ENCODE results near the gene PRADC1.
A peak's percentile ranks its signal among the peaks of the same experiment; 100 is the strongest.

The PRADC1 gene

GRCh38 chr2:73235315-73236028, 2.4 kb upstream of the PRADC1 start:
- no peak for DNase-seq (ENCODE audit: low read depth in 3 of 3)

- DNase-seq (ENCODE audit: low read depth in 3 of 3) = peak; percentile 75 to 78 (median 78)
Observed at GRCh38 chr2:73233932-73234832, 1.1 kb upstream of the PRADC1 start, which contains the start of gene CCT7. Gene CCT7, plus strand, starts transcription at chr2:73234308. Its CDS starts 71 bp downstream, at chr2:73234379.

DNA sequence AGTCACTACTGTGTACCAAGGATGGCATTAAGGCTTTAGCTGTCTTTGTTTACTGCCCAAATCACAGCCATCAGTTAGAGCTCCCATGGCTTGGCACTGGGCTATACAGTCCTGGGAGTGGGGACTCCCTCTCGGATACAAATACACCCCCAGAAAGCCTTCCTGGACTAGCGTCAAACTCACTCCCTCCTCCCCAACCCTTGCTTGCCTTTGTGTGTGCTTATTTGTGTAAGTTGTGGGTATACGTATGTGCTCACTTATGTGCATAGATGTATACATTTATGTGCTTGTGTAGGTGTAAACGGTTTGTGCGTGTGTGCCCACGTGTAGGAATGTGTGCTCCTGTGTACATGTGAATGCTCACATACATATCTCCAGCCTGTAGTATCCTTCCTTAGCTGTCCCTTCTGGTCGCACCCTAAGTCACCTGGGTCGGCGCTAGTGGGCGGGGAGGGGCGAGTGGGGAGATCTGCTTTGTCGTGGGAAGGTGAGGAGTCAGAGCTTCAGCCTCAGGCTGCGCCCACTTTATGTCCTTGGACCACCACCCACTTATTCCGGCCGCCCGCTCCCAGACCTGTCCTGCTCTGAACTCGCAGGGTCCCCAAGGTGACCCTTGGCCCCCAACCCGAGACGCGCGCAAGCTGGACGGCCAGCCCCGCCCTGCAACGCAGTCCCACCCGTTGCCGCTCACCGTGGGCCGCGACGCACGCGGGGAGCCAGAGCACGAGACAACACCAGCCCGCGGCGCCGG, 461 bp downstream of the PRADC1 start:
- DNase-seq (ENCODE audit: low read depth in 3 of 3) = no peak

DNA sequence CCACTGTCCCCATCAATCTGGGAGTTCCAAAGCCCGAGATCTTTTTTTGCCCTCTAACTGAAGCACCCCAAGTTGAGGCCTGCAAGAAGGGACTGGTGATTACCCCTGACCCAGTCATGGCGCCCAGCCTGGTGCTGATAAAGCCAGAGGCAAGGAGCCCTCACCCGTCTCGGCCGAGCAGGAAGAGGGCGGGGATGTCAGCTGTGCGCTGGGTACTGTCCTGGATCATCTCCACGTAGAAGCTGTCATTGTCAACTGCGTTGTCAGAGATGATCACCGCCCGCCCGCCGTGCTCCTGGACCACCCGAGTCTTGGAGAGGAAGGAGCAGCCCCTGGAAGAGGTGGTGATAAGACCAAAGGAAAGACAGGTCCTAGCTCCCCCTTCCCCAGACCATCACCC, 4.4 kb downstream of the PRADC1 start:
- no peak for DNase-seq (ENCODE audit: low read depth in 3 of 3)

GRCh38 chr2:73227086-73227485, 6.0 kb downstream of the PRADC1 start:
- no peak for DNase-seq (ENCODE audit: low read depth in 3 of 3)

GRCh38 chr2:73225513-73226360, 7.3 kb downstream of the PRADC1 start:
- DNase-seq (ENCODE audit: low read depth in 3 of 3) = no peak

GRCh38 chr2:73223821-73224220, 9.2 kb downstream of the PRADC1 start:
- no peak for DNase-seq (ENCODE audit: low read depth in 3 of 3)

GRCh38 chr2:73218298-73218697, 14.7 kb downstream of the PRADC1 start:
- DNase-seq (ENCODE audit: low read depth in 3 of 3) = no peak

DNA sequence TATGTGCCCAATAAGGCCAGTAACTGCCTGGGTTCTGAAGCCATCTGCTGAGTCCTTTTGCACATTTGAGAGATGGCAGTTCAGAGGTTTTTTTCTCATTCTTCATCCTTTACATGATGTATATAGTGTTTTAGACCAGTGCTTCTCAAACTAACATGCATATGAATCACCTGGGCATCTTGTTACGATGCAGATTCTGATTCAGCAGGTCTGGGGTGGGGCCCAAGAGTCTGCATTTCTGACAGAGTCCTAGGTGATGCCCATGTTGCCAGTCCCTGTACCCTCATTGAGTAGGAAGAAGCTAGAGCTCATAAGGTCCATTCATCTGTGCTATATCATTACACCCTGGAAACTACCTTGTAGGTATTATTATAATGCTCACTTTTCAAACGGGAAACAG, 15.2 kb downstream of the PRADC1 start:
- no peak for DNase-seq (ENCODE audit: low read depth in 3 of 3)

DNA sequence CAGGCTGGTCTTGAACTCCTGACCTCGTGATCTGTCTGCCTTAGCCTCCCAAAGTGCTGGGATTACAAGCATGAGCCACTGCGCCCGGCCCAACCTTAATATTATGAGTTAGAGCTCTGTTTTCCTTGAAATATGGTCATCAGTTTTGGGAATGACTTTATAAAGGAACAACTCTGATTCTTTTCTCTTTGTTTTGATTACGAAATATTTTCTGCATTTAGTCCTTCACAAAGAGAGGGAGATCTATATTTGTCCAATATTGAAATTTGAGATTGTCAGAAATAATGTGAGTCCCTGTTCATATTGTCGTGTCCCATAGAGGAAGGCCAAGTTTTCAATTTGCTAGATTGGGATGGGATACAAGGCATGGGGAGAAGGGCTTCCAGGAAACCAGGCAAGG, 15.9 kb downstream of the PRADC1 start:
- no peak for DNase-seq (ENCODE audit: low read depth in 3 of 3)

DNA sequence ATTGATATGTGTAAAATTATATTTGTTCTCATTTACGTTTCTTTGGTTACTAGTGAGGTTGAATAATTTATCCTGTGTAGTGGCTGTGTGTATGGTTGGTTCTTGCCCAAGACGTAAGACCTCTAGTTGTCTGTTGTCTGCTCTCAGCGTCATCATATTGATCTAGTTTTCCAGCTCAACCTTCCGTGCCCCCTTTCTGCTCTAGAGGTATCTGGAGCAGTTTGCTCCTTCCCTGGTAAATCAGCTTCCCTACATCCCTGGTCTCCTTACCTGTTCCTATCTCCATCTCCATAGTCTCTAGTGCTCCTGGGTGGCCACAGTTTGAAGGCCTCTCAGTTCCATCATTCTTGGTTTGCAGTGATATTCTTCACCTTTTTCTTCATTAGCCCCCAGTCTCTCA, 17.8 kb downstream of the PRADC1 start:
- DNase-seq (ENCODE audit: low read depth in 3 of 3) = no peak

DNA sequence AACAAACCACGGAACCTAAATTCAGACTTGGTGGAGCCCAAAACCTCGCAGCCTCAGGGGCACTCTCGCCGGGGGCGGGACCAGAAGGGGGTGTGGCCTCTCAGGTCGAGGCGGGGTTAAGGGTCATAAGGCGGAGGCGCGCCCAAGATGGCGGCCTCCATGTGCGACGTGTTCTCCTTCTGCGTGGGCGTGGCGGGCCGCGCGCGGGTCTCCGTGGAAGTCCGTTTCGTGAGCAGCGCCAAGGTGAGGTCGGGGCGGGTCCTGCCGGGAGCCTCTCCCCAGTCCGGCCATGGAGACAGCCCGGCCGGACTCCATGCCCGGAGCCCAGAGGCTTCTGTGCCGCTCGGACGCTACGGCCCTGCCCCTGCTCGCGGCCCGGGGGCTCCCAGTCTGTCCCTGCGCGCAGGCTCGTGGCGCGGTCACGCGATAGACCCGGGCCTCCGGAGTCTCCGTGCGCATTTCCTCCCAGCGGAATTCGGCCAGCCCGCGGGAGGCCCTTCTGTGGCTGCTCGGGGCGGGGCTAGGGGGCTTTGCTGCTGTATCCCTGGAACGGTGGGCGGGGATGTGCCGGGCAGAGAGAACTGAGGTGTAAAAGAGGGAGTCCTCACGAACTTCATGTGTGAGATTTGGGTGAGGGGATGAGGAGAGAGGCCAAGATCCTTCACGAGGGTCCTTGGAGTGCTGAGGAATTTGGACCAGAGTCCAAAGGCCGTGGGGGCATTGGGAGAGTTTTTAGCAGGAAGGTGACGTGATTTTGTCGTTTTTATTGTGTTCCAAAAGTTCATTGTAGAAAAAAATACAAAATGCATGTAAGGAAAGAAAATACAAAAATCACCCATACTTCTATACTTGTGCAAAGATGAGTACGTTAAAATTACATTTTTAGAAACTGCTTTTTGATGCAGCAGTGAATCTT, 18.7 kb downstream of the PRADC1 start, which contains the start of gene SMYD5:
Gene SMYD5, plus strand, starts transcription at position 126 of the 916 bp plus-strand sequence. Its CDS starts 22 bp downstream, at position 148.
- DNase-seq (ENCODE audit: low read depth in 3 of 3) = peak; percentile 84 to 93 (median 89)

DNA sequence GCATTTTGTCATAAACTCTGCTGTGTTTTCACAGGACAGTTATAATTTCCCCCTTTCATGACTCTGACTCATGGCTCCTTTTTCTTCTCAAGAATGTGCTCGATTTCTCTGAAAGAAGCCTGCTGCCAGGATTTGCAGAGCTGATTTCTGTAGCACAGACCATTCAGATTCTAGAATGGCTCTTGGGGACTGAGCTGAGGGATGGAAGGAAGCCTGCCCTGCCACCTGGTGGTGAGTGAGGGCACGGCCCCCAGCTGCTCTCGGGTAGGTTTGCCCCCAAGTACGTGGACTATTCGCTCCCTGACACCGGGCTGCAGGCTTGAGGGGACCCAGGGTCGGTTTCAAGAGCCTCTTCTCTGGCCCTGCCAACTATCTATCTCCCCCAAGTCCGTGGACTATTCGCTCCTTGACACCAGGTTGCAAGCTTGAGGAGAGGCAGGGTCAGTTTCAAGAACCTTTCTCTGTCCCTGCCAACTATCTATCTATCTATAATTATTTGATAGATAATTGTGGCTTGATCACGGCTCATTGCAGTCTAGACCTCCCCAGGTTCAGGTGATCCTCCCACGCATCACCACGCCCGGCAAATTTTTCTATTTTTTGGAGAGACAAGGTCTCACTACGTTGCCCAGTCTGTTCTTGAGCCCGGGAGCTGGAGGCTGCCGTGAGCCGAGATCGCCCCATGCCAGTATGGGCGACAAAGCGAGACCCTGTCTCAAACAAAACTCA, 20.4 kb downstream of the PRADC1 start:
- DNase-seq (ENCODE audit: low read depth in 3 of 3) = peak; percentile 54 to 65 (median 62)

- DNase-seq (ENCODE audit: low read depth in 3 of 3) = no peak
Observed at GRCh38 chr2:73212098-73212447, 21.0 kb downstream of the PRADC1 start.

- no peak for DNase-seq (ENCODE audit: low read depth in 3 of 3)
Observed at GRCh38 chr2:73210696-73211095, 22.3 kb downstream of the PRADC1 start.

GRCh38 chr2:73210019-73210418, 23.0 kb downstream of the PRADC1 start:
- DNase-seq (ENCODE audit: low read depth in 3 of 3) = no peak

DNA sequence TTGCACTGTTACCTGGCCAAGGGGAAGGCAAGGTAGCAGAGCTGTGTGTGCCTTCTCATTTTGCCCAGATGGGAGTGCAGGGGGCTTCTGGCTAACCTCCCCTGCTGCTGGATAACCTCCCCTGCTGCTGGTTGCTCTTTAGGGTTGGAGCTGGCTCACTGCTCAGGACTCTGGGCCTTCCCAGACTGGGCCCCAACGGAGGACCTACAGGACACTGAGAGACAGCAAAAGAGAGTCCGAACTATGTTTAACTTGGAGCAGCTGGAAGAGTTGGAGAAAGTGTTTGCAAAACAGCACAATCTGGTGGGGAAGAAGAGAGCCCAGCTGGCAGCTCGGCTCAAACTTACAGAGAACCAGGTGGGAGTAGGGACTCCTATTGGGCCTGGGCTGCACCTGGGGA, 24.8 kb downstream of the PRADC1 start:
- DNase-seq (ENCODE audit: low read depth in 3 of 3) = no peak

GRCh38 chr2:73205611-73206010, 27.4 kb downstream of the PRADC1 start:
- no peak for DNase-seq (ENCODE audit: low read depth in 3 of 3)

GRCh38 chr2:73203055-73203681, 29.9 kb downstream of the PRADC1 start:
- DNase-seq (ENCODE audit: low read depth in 3 of 3) = no peak

Data from stimulated activated CD4-positive, alpha-beta T cell treated with anti-CD3 and anti-CD28 coated beads, TNF-alpha, amount 100 ng/mL, for 48 hours (primary cell).